H1 (cell line): ENCODE results near the gene CTXN2. TPM values are rescaled to one million over a fixed set of nuclear protein-coding genes. Genes with fewer than 3 reads are reported as not detected.

Experiments used
- CTCF ChIA-PET: fragments of 300-600 bp; sonication (Branson Sonifier 250); formaldehyde crosslinking; loops from one replicate; lab custom pipeline; 2021; ENCODE audit not compliant: partially characterized antibody; lab: Charles Lee
- POLR2A ChIA-PET: fragments of 300-600 bp; sonication (Branson Sonifier 250); formaldehyde crosslinking; loops from one replicate; lab custom pipeline; 2021; ENCODE audit warnings: inconsistent platforms; ENCODE audit not compliant: partially characterized antibody; lab: Charles Lee
- DNase-seq, 2 experiments: peaks; one replicate each; pipeline versions ENCODE4 v3.0.0 to v3.0.0-alpha.2; 2010 to 2022; ENCODE audit warnings: low spot score in 2 of 2, low read depth in 1 of 2, mixed read lengths in 1 of 2
- FAIRE-seq: peaks from 2 replicates; lab custom pipeline; 2011; peaks lifted over from hg19 to GRCh38; lab: Jason Lieb, UNC
- H2AFZ ChIP-seq: 2 replicates; pipeline ENCODE4 v1.8.1; 2012; ENCODE audit warnings: low read length, inconsistent platforms
- H2AK5ac ChIP-seq: 2 replicates; pipeline ENCODE4 v1.6.1; 2013; ENCODE audit warnings: low read depth, low read length
- H2BK120ac ChIP-seq: replicated peaks from 2 replicates; pipeline ENCODE3; 2013; ENCODE audit warnings: low read depth, low read length, inconsistent platforms
- H2BK12ac ChIP-seq: 2 replicates; pipeline ENCODE4 v1.6.1; 2013; ENCODE audit warnings: low read depth, low read length
- H2BK15ac ChIP-seq: 2 replicates; pipeline ENCODE4 v1.6.1; 2013; ENCODE audit warnings: low read length
- H2BK20ac ChIP-seq: 2 replicates; pipeline ENCODE4 v1.6.1; 2013; ENCODE audit warnings: low read length
- H2BK5ac ChIP-seq: 2 replicates; pipeline ENCODE4 v1.6.1; 2013; ENCODE audit warnings: low read depth, low read length
- H3K14ac ChIP-seq: 2 replicates; pipeline ENCODE4 v1.6.1; 2013; ENCODE audit warnings: inconsistent platforms; ENCODE audit not compliant: insufficient read length
- H3K18ac ChIP-seq: 2 replicates; pipeline ENCODE4 v1.6.1; 2013; ENCODE audit warnings: low read length; ENCODE audit errors: extremely low read depth
- H3K23ac ChIP-seq: 2 replicates; pipeline ENCODE4 v1.6.1; 2013; ENCODE audit warnings: inconsistent platforms; ENCODE audit not compliant: insufficient read length
- H3K23me2 ChIP-seq: 2 replicates; pipeline ENCODE4 v1.6.1; 2013; ENCODE audit warnings: low read depth, low read length
- H3K27ac ChIP-seq: 2 replicates; pipeline ENCODE4 v1.6.1; 2011; ENCODE audit warnings: low read depth, low read length, inconsistent platforms
- H3K27me3 ChIP-seq, 4 experiments: replicated peaks in 1 of 4; 1 replicate in 1 of 4; 2 replicates in 3 of 4; pipeline versions ENCODE4 v1.6.1 to v1.8.1; 2011 to 2013; ENCODE audit warnings: low read length in 3 of 4, mild to moderate bottlenecking in 3 of 4, inconsistent platforms in 2 of 4, mixed read lengths in 2 of 4, moderate library complexity in 1 of 4; ENCODE audit not compliant: control insufficient read depth in 3 of 4, insufficient read depth in 3 of 4; ENCODE audit errors: extremely low read depth in 1 of 4
- H3K36me3 ChIP-seq, 4 experiments: 2 replicates each; pipeline versions ENCODE4 v1.6.1 to v1.8.1; 2011 to 2013; ENCODE audit warnings: mild to moderate bottlenecking in 4 of 4, low read length in 3 of 4, moderate library complexity in 2 of 4, control low read depth in 1 of 4, inconsistent platforms in 1 of 4; ENCODE audit not compliant: insufficient read depth in 4 of 4, control insufficient read depth in 2 of 4
- H3K4ac ChIP-seq: replicated peaks from 2 replicates; pipeline ENCODE3; 2013; ENCODE audit warnings: low read length, low read depth, mixed read lengths, inconsistent platforms; ENCODE audit not compliant: insufficient read length
- H3K4me1 ChIP-seq, 4 experiments: replicated peaks in 1 of 4; 1 replicate in 1 of 4; 2 replicates in 3 of 4; pipeline versions ENCODE4 v1.6.1 to v1.8.1; 2011 to 2013; ENCODE audit warnings: low read length in 3 of 4, inconsistent platforms in 2 of 4, mixed read lengths in 1 of 4; ENCODE audit not compliant: insufficient read depth in 4 of 4, control insufficient read depth in 3 of 4
- H3K4me2 ChIP-seq, 2 experiments: 2 replicates each; pipeline versions ENCODE4 v1.6.1 to v1.8.1; 2011 to 2013; ENCODE audit warnings: low read depth in 2 of 2, low read length in 2 of 2, control low read depth in 1 of 2, inconsistent platforms in 1 of 2, mild to moderate bottlenecking in 1 of 2; ENCODE audit not compliant: insufficient read depth in 1 of 2
- H3K4me3 ChIP-seq, 4 experiments: fragments of 200-600, 300-600 bp in 1 of 4; sonication (generic), shearing (Covaris generic), sonication (Bioruptor Twin) in 1 of 4; 2 replicates each; pipeline versions ENCODE4 v1.5.1 to v1.8.1; 2011 to 2016; ENCODE audit warnings: low read length in 4 of 4, low read depth in 3 of 4, control low read depth in 2 of 4, inconsistent platforms in 2 of 4, mild to moderate bottlenecking in 2 of 4, mixed read lengths in 1 of 4, moderate library complexity in 1 of 4; ENCODE audit not compliant: insufficient read depth in 2 of 4; ENCODE audit errors: extremely low read depth in 1 of 4
- H3K56ac ChIP-seq: replicated peaks from 2 replicates; pipeline ENCODE3; 2013; ENCODE audit warnings: low read depth, mild to moderate bottlenecking, mixed read lengths, low read length, inconsistent platforms; ENCODE audit not compliant: insufficient read length
- H3K79me1 ChIP-seq: 2 replicates; pipeline ENCODE4 v1.6.1; 2013; ENCODE audit warnings: low read depth, low read length, control low read depth
- H3K79me2 ChIP-seq, 2 experiments: 2 replicates each; pipeline versions ENCODE4 v1.6.1 to v1.8.1; 2012 to 2013; ENCODE audit warnings: low read length in 2 of 2, mild to moderate bottlenecking in 2 of 2, inconsistent platforms in 1 of 2; ENCODE audit not compliant: insufficient read depth in 2 of 2, control insufficient read depth in 1 of 2
- H3K9ac ChIP-seq, 4 experiments: replicated peaks in 1 of 4; 1 replicate in 1 of 4; 2 replicates in 3 of 4; pipeline versions ENCODE4 v1.6.1 to v1.8.1; 2011 to 2013; ENCODE audit warnings: low read depth in 3 of 4, low read length in 3 of 4, control low read depth in 2 of 4, mild to moderate bottlenecking in 2 of 4, moderate library complexity in 2 of 4, inconsistent platforms in 1 of 4; ENCODE audit errors: extremely low read depth in 1 of 4
- H3K9me3 ChIP-seq, 2 experiments: 2 replicates each; pipeline versions ENCODE4 v1.6.1 to v1.8.1; 2012 to 2013; ENCODE audit warnings: mild to moderate bottlenecking in 2 of 2, moderate library complexity in 2 of 2, control low read depth in 1 of 2, inconsistent platforms in 1 of 2, low read depth in 1 of 2, low read length in 1 of 2, mixed read lengths in 1 of 2; ENCODE audit not compliant: insufficient read depth in 2 of 2
- H4K20me1 ChIP-seq, 2 experiments: replicated peaks in 1 of 2; 2 replicates each; pipeline versions ENCODE3 to v1.8.1; 2011 to 2013; ENCODE audit warnings: inconsistent platforms in 2 of 2, low read length in 2 of 2, mild to moderate bottlenecking in 1 of 2; ENCODE audit not compliant: insufficient read depth in 2 of 2, control insufficient read depth in 1 of 2
- H4K5ac ChIP-seq: 2 replicates; pipeline ENCODE4 v1.6.1; 2013; ENCODE audit warnings: low read length, low read depth, mixed read lengths, inconsistent platforms; ENCODE audit not compliant: insufficient read length
- H4K8ac ChIP-seq: 2 replicates; pipeline ENCODE4 v1.8.0; 2013; ENCODE audit warnings: mild to moderate bottlenecking, moderate library complexity, low read length, inconsistent platforms; ENCODE audit not compliant: insufficient read depth; ENCODE audit errors: extremely low read depth
- H4K91ac ChIP-seq: replicated peaks from 2 replicates; pipeline ENCODE3; 2013; ENCODE audit warnings: low read length, mixed read lengths, inconsistent platforms; ENCODE audit not compliant: insufficient read length
- ATF2 ChIP-seq: IDR thresholded peaks from 2 replicates; pipeline ENCODE4 v1.6.1; 2012; ENCODE audit warnings: low read length, inconsistent platforms
- BCL11A ChIP-seq, 2 experiments: IDR thresholded peaks; one replicate each; pipeline ENCODE4 v1.6.1; 2011; ENCODE audit warnings: low read depth in 2 of 2, low read length in 2 of 2, mild to moderate bottlenecking in 2 of 2
- BRCA1 ChIP-seq: IDR thresholded peaks from 2 replicates; pipeline ENCODE4 v1.6.1; 2012; ENCODE audit warnings: low read depth, low read length, improper control_type of control experiment
- CBX8 ChIP-seq: fragments of 300-800, 300-1000 bp; sonication (generic); IDR thresholded peaks from 2 replicates; pipeline ENCODE4 v1.7.1; 2016; ENCODE audit warnings: low read depth, low read length, borderline replicate concordance
- KDM1A ChIP-seq: fragments of 200-600, 300-600 bp; sonication (generic); IDR thresholded peaks from 2 replicates; pipeline ENCODE4 v1.7.1; 2016; ENCODE audit warnings: mild to moderate bottlenecking, low read length, borderline replicate concordance
- MAX ChIP-seq: IDR thresholded peaks from 2 replicates; pipeline ENCODE4 v1.6.1; 2012; ENCODE audit warnings: inconsistent platforms
- NANOG ChIP-seq: IDR thresholded peaks from 2 replicates; pipeline ENCODE4 v1.6.1; 2011; ENCODE audit warnings: low read length, low read depth, mild to moderate bottlenecking, inconsistent platforms; ENCODE audit not compliant: insufficient read depth, poor library complexity, severe bottlenecking
- PHF8 ChIP-seq: fragments of 200-600 bp; sonication (generic); conservative IDR thresholded peaks from 2 replicates; pipeline ENCODE4 v1.7.1; 2012; ENCODE audit warnings: low read depth, mild to moderate bottlenecking, inconsistent platforms, low read length, moderate library complexity
- POLR2AphosphoS5 ChIP-seq: IDR thresholded peaks from 2 replicates; pipeline ENCODE4 v1.6.1; 2011; ENCODE audit warnings: low read depth, low read length
- SIX5 ChIP-seq: IDR thresholded peaks from 2 replicates; pipeline ENCODE4 v1.6.1; 2011; ENCODE audit warnings: mild to moderate bottlenecking, low read depth, low read length
- SUZ12 ChIP-seq: fragments of 200-600 bp; sonication (generic); IDR thresholded peaks from 2 replicates; pipeline ENCODE4 v1.6.1; 2012; ENCODE audit warnings: mild to moderate bottlenecking, inconsistent platforms, low read length, moderate library complexity, mixed read lengths
- TBP ChIP-seq: IDR thresholded peaks from 2 replicates; pipeline ENCODE4 v1.6.1; 2011; ENCODE audit warnings: low read depth, low read length, improper control_type of control experiment
- TEAD4 ChIP-seq: IDR thresholded peaks from 2 replicates; pipeline ENCODE4 v1.6.1; 2012; ENCODE audit warnings: low read depth, low read length, inconsistent platforms, mixed read lengths
- WGBS, 2 experiments: shearing (Covaris generic) in 1 of 2; methylation state at CpG; one replicate each; pipeline versions ENCODE4 v1.1.6 to v1.1.7; 2013 to 2015; ENCODE audit warnings: low lambda C conversion rate in 2 of 2, mixed read lengths in 2 of 2, inconsistent platforms in 1 of 2, low coverage in 1 of 2, missing lambda C conversion rate in 1 of 2; ENCODE audit not compliant: insufficient replicate concordance in 2 of 2, insufficient coverage in 1 of 2, insufficient read length in 1 of 2; ENCODE audit errors: extremely low coverage in 1 of 2, missing lambda C conversion rate in 1 of 2; 5-methylcytosine and 5-hydroxymethylcytosine counted together
- polyA plus RNA-seq, 7 experiments: library from polyadenylated mRNA; depleted of rRNA in 3 of 7; stranded (reverse) in 5 of 7; unstranded in 2 of 7; fragments of >200 nt in 5 of 7; fragments of 200-250 nt in 2 of 7; gene quantifications; 1 replicate in 5 of 7; 2 replicates in 1 of 7; 4 replicates in 1 of 7; pipeline versions ENCODE4 v1.2.1 to v1.2.3, GENCODE V29; 2011 to 2013; ENCODE audit warnings: missing spikeins in 2 of 7, mixed read lengths in 2 of 7
- total RNA-seq: library from RNA; stranded (reverse); fragmentation: NEBNext Ultra II Directional; extraction: Animal tissue kit (Norgen Biotek cat#: 25700); gene quantifications from 2 replicates; pipeline ENCODE4 v1.2.1, GENCODE V29; 2021

The CTXN2 gene
- total and polyA plus RNA-seq, 2 of the 8 experiments (the other 6 are each of a cell fraction or from before 2014, with no cell fraction given) = 0.08 TPM; not detected in 1

DNA sequence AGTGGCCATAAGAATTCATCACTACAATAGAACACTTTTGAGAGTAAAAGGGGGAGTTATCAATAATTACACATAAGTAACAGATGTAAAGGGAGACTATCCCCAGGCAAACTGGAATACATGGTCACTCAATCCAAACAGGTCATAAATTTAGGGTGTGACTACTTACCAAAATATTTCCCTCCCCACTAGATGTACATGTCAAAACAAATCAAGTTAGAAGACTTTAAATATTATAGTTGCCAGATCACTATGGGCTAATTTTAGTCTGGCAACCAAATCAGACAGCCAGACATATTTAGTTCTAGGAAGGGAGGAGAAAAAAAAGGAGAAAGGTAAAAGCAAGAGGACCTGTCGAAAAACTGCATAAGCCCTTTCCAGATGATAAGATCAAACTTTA lies 47.6 kb upstream of the CTXN2 start:
- H3K23ac ChIP-seq = no peak overlapping the region
- H2AFZ ChIP-seq = no peak overlapping the region
- H3K36me3 ChIP-seq = peaks cover 0 to 50% (median 17%) of the 10 kb centered on the region in 4 experiments; a peak in 5 of 8 replicates
- H3K18ac ChIP-seq = no peak overlapping the region
- no peak overlapping the region for H4K5ac ChIP-seq
- H3K9ac ChIP-seq = no peak overlapping the region
- H2BK5ac ChIP-seq = no peak overlapping the region
- H2BK20ac ChIP-seq = no peak overlapping the region
- no peak overlapping the region for H2BK12ac ChIP-seq
- no peak overlapping the region for H3K4ac ChIP-seq
- no peak overlapping the region for H3K27ac ChIP-seq
- no peaks in the 10 kb centered on the region for H3K79me1 ChIP-seq
- no peaks in the 10 kb centered on the region for H3K23me2 ChIP-seq
- H3K79me2 ChIP-seq = no peaks in the 10 kb centered on the region
- H4K8ac ChIP-seq = no peak overlapping the region
- FAIRE-seq (no peak), DNase-seq (no peak)
- H3K56ac ChIP-seq = no peak overlapping the region
- CTCF ChIA-PET = no interaction called here
- H2BK15ac ChIP-seq = no peak overlapping the region
- 95% methylated on average over 1 of the region's 1 CpG; no CpG with 5 or more reads in 1 of the 2 experiments for WGBS, 2 experiments
- no peaks in the 10 kb centered on the region for H4K20me1 ChIP-seq
- no peak overlapping the region for H2AK5ac ChIP-seq
- no peak overlapping the region for H3K4me2 ChIP-seq
- H3K27me3 ChIP-seq = no peaks in the 10 kb centered on the region
- no peak overlapping the region for H3K14ac ChIP-seq
- H3K4me1 ChIP-seq = no peaks in the 10 kb centered on the region
- H2BK120ac ChIP-seq = no peak overlapping the region
- H3K9me3 ChIP-seq = no peaks in the 10 kb centered on the region
- POLR2A ChIA-PET = no interaction called here
- no peak overlapping the region for H3K4me3 ChIP-seq
- H4K91ac ChIP-seq = no peak overlapping the region
- TF ChIP-seq SIX5 (no peak), PHF8 (no peak), SUZ12 (no peak), BCL11A (IDR thresholded peaks at IDR 0.05; ENCODE audit: low read depth in 2 of 2, low read length in 2 of 2) (no peak), MAX (no peak), NANOG (no peak), CBX8 (no peak), BRCA1 (no peak), TEAD4 (no peak), POLR2AphosphoS5 (no peak), KDM1A (no peak), TBP (no peak), ATF2 (no peak)
